SK-N-SH (cell line): ENCODE measurements around the gene RAB26. TPM values are rescaled to one million over a fixed set of nuclear protein-coding genes. Genes with fewer than 3 reads are reported as not detected.
"Not testable (repeated sequence)": the region's sequence is repeated elsewhere in the genome, so short reads cannot be mapped to it uniquely, and the experiment has no call there.

Experiments used
- CTCF ChIA-PET: fragments of 300-600, 350-600 bp; formaldehyde crosslinking; extraction: SDS; loops from one replicate; lab custom pipeline; 2021; lab: Yijun Ruan, JAX
- POLR2A ChIA-PET: fragments of 350-600 bp; sonication (Branson Sonifier 250); formaldehyde crosslinking; extraction: SDS; loops from one replicate; lab custom pipeline; 2020; ENCODE audit warnings: antibody characterized with exemption, inconsistent platforms; lab: Yijun Ruan, JAX
- DNase-seq: peaks from one replicate; pipeline ENCODE4 v3.0.0; 2012
- H2AFZ ChIP-seq: fragments of 200-600 bp; sonication (generic); 2 replicates; pipeline ENCODE4 v1.8.1; 2016; ENCODE audit warnings: antibody characterized with exemption, mild to moderate bottlenecking, low read depth
- H3F3A ChIP-seq: fragments of 200-600 bp; sonication (generic); replicated peaks from 2 replicates; pipeline ENCODE3; 2016; ENCODE audit warnings: antibody characterized with exemption, mild to moderate bottlenecking; ENCODE audit not compliant: insufficient read depth
- H3K27ac ChIP-seq, 2 experiments: fragments of 200-500 bp in 1 of 2; fragments of 200-600 bp in 1 of 2; sonication (Bioruptor generic) in 1 of 2; sonication (generic), shearing (Covaris generic) in 1 of 2; 2 replicates each; pipeline versions ENCODE4 v1.5.1 to v1.6.1; 2014 to 2016; ENCODE audit warnings: low read depth in 2 of 2, inconsistent platforms in 1 of 2, low read length in 1 of 2, mild to moderate bottlenecking in 1 of 2, mixed read lengths in 1 of 2
- H3K27me3 ChIP-seq: fragments of 200-600 bp; sonication (generic), shearing (Covaris generic); 2 replicates; pipeline ENCODE4 v1.6.1; 2016; ENCODE audit warnings: mixed run types; ENCODE audit not compliant: insufficient read depth
- H3K36me3 ChIP-seq, 2 experiments: fragments of 200-500 bp in 1 of 2; fragments of 200-600 bp in 1 of 2; sonication (Bioruptor generic) in 1 of 2; sonication (generic) in 1 of 2; replicated peaks in 1 of 2; 2 replicates each; pipeline versions ENCODE3 to v1.5.1; 2014 to 2016; ENCODE audit warnings: low read length in 1 of 2, mild to moderate bottlenecking in 1 of 2; ENCODE audit not compliant: insufficient read depth in 2 of 2, control insufficient read depth in 1 of 2
- H3K4me1 ChIP-seq, 2 experiments: fragments of 200-500 bp in 1 of 2; fragments of 200-600 bp in 1 of 2; sonication (Bioruptor generic) in 1 of 2; sonication (generic), shearing (Covaris generic) in 1 of 2; 2 replicates each; pipeline versions ENCODE4 v1.5.1 to v1.6.1; 2014 to 2016; ENCODE audit warnings: low read depth in 1 of 2, low read length in 1 of 2, mixed run types in 1 of 2; ENCODE audit not compliant: insufficient read depth in 2 of 2, control insufficient read depth in 1 of 2
- H3K4me2 ChIP-seq: fragments of 200-600 bp; sonication (generic), shearing (Covaris generic); 2 replicates; pipeline ENCODE4 v1.6.1; 2017; ENCODE audit warnings: mixed run types
- H3K4me3 ChIP-seq, 2 experiments: fragments of 200-500 bp in 1 of 2; fragments of 200-600 bp in 1 of 2; sonication (Bioruptor generic) in 1 of 2; sonication (generic), shearing (Covaris generic) in 1 of 2; 2 replicates each; pipeline versions ENCODE4 v1.5.1 to v1.8.1; 2014 to 2016; ENCODE audit warnings: low read depth in 2 of 2, inconsistent platforms in 1 of 2, low read length in 1 of 2, mild to moderate bottlenecking in 1 of 2, mixed read lengths in 1 of 2, moderate library complexity in 1 of 2
- H3K79me2 ChIP-seq: fragments of 200-600 bp; sonication (generic); 2 replicates; pipeline ENCODE4 v1.8.1; 2017; ENCODE audit warnings: mild to moderate bottlenecking; ENCODE audit not compliant: insufficient read depth
- H3K9ac ChIP-seq: fragments of 200-600 bp; sonication (generic); 2 replicates; pipeline ENCODE4 v1.6.1; 2017; ENCODE audit warnings: mixed run types
- H3K9me2 ChIP-seq: fragments of 200-600 bp; sonication (generic); 2 replicates; pipeline ENCODE4 v1.6.1; 2017; ENCODE audit warnings: mixed run types
- H3K9me3 ChIP-seq: fragments of 200-600 bp; sonication (generic); 2 replicates; pipeline ENCODE4 v1.6.1; 2017; ENCODE audit warnings: mixed run types, mild to moderate bottlenecking, moderate library complexity
- H4K20me1 ChIP-seq: fragments of 200-600 bp; sonication (generic); 2 replicates; pipeline ENCODE4 v1.6.1; 2017; ENCODE audit warnings: mild to moderate bottlenecking, mixed run types; ENCODE audit not compliant: insufficient read depth
- WGBS: methylation state at CpG from one replicate; pipeline ENCODE4 v1.1.6; 2017; ENCODE audit warnings: low lambda C conversion rate; 5-methylcytosine and 5-hydroxymethylcytosine counted together
- polyA plus RNA-seq, 3 experiments: library from polyadenylated mRNA; depleted of rRNA; stranded (reverse); fragments of >200 nt; gene quantifications; 2 replicates each; pipeline ENCODE4 v1.2.3, GENCODE V29; 2012

Gene RAB26
- polyA plus RNA-seq, 1 of the 3 experiments (the other 2 are of a cell fraction), result 14.3 TPM

DNA sequence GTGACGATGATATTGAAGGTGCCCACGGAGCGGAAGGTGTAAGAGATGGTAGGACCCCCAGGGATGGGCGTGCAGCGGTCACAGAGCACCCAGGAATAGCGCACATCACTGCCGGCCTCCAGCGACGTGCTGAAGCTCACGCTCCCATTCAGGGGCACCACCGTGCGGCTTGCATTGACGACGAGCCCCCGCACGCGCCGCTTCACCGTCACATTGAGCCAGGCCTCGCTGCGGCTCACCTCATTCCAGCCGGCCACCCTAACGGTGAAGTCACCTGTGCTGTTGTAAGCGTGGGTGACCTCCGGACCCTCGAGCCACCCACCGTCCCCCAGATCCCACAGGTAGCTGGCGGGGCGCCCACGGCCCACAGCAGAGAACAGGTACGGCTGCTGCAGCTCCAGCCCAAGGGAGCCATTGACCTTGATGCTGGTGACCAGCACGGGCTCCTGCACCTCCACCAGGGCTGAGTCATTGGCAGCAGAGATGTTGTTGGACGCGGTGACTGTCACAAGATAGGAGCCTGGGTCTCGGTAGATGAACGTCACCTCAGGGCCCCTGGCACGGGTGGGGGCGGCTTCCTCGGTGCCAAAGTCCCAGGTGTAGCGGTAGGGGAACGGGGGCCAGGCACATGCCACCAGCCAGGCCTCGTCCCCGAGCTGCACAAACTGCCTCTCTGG lies 38.0 kb upstream of the RAB26 start:
- POLR2A ChIA-PET, DNase-seq: not testable (repeated sequence)

GRCh38 chr16:2111009-2111353 lies 37.4 kb upstream of the RAB26 start:
- H3K4me2 ChIP-seq, H3K27ac ChIP-seq, H3K27me3 ChIP-seq, H3K9me3 ChIP-seq, H4K20me1 ChIP-seq, CTCF ChIA-PET, H3K4me3 ChIP-seq, H3K79me2 ChIP-seq, H3K9me2 ChIP-seq, H3K4me1 ChIP-seq, H2AFZ ChIP-seq, H3K9ac ChIP-seq, H3F3A ChIP-seq, POLR2A ChIA-PET, DNase-seq: not testable (repeated sequence)
- H3K36me3 ChIP-seq, result peaks cover 0 to 30% of the 10 kb centered on the region in 2 experiments
- 98% methylated on average over 16 of the region's 36 CpGs for WGBS

More for the DNA sequence above, 38.0 kb upstream of the RAB26 start:
- H3K4me2 ChIP-seq, H2AFZ ChIP-seq, H3K79me2 ChIP-seq, H3K9me2 ChIP-seq, H3F3A ChIP-seq, H3K9me3 ChIP-seq, H4K20me1 ChIP-seq, H3K9ac ChIP-seq, H3K27ac ChIP-seq, H3K27me3 ChIP-seq, H3K4me1 ChIP-seq, H3K4me3 ChIP-seq, CTCF ChIA-PET: not testable (repeated sequence)
- H3K36me3 ChIP-seq, result peaks cover 0 to 30% of the 10 kb centered on the region in 2 experiments
- over 99% methylated on average over 17 of the region's 43 CpGs for WGBS

GRCh38 chr16:2111412-2112335 lies 36.8 kb upstream of the RAB26 start:
- H3K27me3 ChIP-seq, H2AFZ ChIP-seq, POLR2A ChIA-PET, H3K4me3 ChIP-seq, H3K79me2 ChIP-seq, DNase-seq, H4K20me1 ChIP-seq, H3K27ac ChIP-seq, H3K9me3 ChIP-seq, H3F3A ChIP-seq, H3K4me2 ChIP-seq, H3K4me1 ChIP-seq, CTCF ChIA-PET, H3K9ac ChIP-seq, H3K9me2 ChIP-seq: not testable (repeated sequence)
- H3K36me3 ChIP-seq, result peaks cover 0 to 30% of the 10 kb centered on the region in 2 experiments
- 86% methylated on average over 8 of the region's 65 CpGs for WGBS

GRCh38 chr16:2112539-2113106 lies 35.8 kb upstream of the RAB26 start:
- H3K79me2 ChIP-seq, H3K9ac ChIP-seq, H3K9me3 ChIP-seq, POLR2A ChIA-PET, DNase-seq, H3K4me2 ChIP-seq, H3K4me3 ChIP-seq, H3F3A ChIP-seq, CTCF ChIA-PET, H2AFZ ChIP-seq, H3K9me2 ChIP-seq, H3K4me1 ChIP-seq, H4K20me1 ChIP-seq, H3K27me3 ChIP-seq, H3K27ac ChIP-seq: not testable (repeated sequence)
- 85% methylated on average over 6 of the region's 30 CpGs for WGBS
- H3K36me3 ChIP-seq, result peaks cover 0 to 30% of the 10 kb centered on the region in 2 experiments

DNA sequence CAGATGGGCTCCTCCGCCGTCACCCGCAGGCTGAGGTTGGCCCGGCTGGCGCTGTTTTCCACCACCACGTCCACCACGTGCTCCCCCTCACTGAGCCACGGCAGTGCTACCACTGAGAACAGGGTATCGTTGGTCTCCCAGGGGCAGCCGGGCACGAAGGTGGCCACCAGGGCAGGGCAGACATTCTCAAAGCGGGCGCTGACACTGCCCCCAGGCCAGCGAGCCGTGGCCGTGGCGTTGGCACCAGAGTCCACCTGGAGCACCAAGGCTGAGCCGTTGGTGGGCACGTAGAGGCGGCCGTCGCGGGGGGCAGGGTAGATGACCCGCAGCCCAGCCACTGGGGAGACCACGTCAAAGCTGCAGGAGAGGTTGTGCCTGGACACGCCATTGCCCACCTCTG lies 34.2 kb upstream of the RAB26 start:
- H3K9ac ChIP-seq, H3K9me2 ChIP-seq, POLR2A ChIA-PET, H3K4me2 ChIP-seq, H3F3A ChIP-seq, H3K79me2 ChIP-seq, DNase-seq, H3K27me3 ChIP-seq, H3K27ac ChIP-seq, H2AFZ ChIP-seq, H3K4me1 ChIP-seq, H3K9me3 ChIP-seq, H4K20me1 ChIP-seq, H3K4me3 ChIP-seq, CTCF ChIA-PET: not testable (repeated sequence)
- 92% methylated on average over 8 of the region's 26 CpGs for WGBS
- peaks cover 0 to 24% of the 10 kb centered on the region in 2 experiments for H3K36me3 ChIP-seq
